ENCODE data around the gene HINT2. TPM values are rescaled to one million over a fixed set of nuclear protein-coding genes. Genes with fewer than 3 reads are reported as not detected.

The HINT2 gene
- total RNA-seq, 4 donors from 2014 or later, result 11.4 to 58.2 (median 50.6) TPM

GRCh38 chr9:35808433-35808832 lies 6.4 kb downstream of the HINT2 start:
- H3K4me3 ChIP-seq (replicated peaks in 1 of 3), result no peak overlapping the region
- H3K27ac ChIP-seq, result no peak overlapping the region
- peaks cover 0 to 17% of the 10 kb centered on the region in 2 donors for H3K36me3 ChIP-seq
- no peak for TF ChIP-seq POLR2A (IDR thresholded peaks at IDR 0.05)
- no peak for TF ChIP-seq CTCF (IDR thresholded peaks at IDR 0.05)
- no peaks in the 10 kb centered on the region for H3K9me3 ChIP-seq
- no peaks in the 10 kb centered on the region for H3K27me3 ChIP-seq
- intact Hi-C loops (cut with DNase I), result no loop called here
- DNase-seq, result no peak
- peaks cover 15 to 22% of the 10 kb centered on the region in 2 donors for H3K4me1 ChIP-seq
- WGBS, 2 donors, result 95 to 98% methylated on average over 9 of the region's 9 CpGs

DNA sequence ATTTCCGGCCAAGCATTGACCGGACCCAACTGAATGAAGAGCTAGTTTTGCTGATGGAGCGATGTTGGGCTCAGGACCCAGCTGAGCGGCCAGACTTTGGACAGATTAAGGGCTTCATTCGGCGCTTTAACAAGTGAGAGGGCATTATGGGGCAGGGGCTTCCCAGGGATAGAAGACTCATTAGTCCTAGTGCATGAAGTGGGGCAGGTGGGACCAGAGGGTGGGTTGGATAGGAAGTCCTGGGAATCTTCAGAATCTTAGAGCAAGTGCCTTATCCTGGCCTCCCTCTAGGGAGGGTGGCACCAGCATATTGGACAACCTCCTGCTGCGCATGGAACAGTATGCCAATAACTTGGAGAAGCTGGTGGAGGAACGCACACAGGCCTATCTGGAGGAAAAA lies 8.7 kb downstream of the HINT2 start:
- DNase-seq, result no peak
- Histone ChIP-seq H3K36me3 (peaks cover 0 to 22% of the 10 kb centered on the region in 2 donors), H3K27ac (no peak overlapping the region), H3K9me3 (no peaks in the 10 kb centered on the region), H3K4me1 (peaks cover 0 to 2% of the 10 kb centered on the region in 2 donors), H3K27me3 (no peaks in the 10 kb centered on the region), H3K4me3 (replicated peaks in 1 of 3) (no peak overlapping the region)
- WGBS, 2 donors, result 96 to 98% methylated on average over 8 of the region's 8 CpGs
- intact Hi-C loops (cut with DNase I), result no loop called here
- TF ChIP-seq CTCF (IDR thresholded peaks at IDR 0.05) (no peak), POLR2A (IDR thresholded peaks at IDR 0.05) (no peak)

DNA sequence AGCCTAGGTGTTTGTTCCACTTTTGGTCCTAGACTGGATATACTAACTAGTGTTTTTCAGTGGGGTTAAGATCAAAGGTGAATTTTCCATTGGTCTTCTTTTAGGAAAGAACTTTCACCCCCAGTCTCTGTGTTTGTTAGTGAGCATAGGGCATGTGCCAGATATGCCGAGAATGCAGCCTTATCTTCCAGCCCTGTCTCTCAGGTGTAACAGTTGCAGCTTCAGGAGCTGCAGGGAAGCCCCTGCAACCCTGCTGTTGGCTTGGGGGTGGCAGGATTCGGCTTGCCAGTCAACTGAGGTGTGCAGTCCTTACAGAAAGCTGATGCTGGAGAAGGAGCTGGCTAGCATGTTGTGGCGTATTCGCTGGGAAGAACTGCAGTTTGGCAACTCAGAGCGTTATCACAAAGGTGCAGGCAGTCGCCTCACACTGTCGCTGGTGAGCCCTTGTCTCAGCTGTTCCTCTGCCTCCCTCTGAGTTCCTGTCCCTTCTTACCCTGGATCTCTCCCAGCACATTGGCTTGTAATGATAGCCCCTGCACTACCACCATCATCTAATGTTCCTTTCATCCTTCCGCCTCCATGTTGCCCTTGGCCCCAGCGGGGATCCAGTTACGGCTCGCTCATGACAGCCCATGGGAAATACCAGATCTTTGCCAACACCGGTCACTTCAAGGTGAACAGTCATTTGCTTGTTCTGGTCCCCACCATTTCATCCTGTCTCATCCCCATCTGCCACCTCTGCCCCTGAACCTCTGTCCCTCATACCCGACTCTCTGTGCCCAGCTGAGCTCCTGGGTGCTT lies 13.3 kb downstream of the HINT2 start:
- no peaks in the 10 kb centered on the region for H3K9me3 ChIP-seq
- no peak overlapping the region for H3K27ac ChIP-seq
- H3K4me3 ChIP-seq (replicated peaks in 1 of 3), result no peak overlapping the region
- 93 to 98% methylated on average over 10 to 13 of the region's 13 CpGs for WGBS, 2 donors
- intact Hi-C loops (cut with DNase I), result no loop called here
- peaks cover 0 to 12% of the 10 kb centered on the region in 2 donors for H3K36me3 ChIP-seq
- TF ChIP-seq POLR2A (IDR thresholded peaks at IDR 0.05) (no peak), CTCF (IDR thresholded peaks at IDR 0.05) (no peak)
- DNase-seq, result no peak
- no peaks in the 10 kb centered on the region for H3K27me3 ChIP-seq
- no peaks in the 10 kb centered on the region for H3K4me1 ChIP-seq

DNA sequence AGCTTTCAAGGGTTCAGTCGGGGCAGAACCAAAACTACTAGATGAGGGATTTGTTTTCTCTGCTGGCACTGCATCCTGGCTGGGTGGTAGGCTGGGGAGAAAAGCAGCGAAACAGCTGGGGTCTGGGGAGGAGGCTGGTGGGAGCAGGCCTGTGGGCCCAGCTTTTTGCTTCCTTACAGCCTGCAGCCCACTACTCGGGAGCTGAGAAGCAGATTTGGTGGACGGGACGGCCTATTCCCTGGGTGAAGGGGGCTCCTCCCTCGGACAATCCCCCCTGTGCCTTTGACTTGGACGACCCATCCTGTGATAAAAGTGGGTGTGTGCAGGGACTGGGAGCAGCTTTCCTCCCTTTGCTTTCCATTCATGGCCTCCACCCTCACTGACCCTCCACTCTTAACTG lies 14.3 kb downstream of the HINT2 start:
- intact Hi-C loops (cut with DNase I), result no loop called here
- H3K4me1 ChIP-seq, result no peaks in the 10 kb centered on the region
- DNase-seq, result no peak
- H3K9me3 ChIP-seq, result no peaks in the 10 kb centered on the region
- 88 to 90% methylated on average over 7 of the region's 7 CpGs for WGBS, 2 donors
- H3K36me3 ChIP-seq, result peaks cover 0 to 5% of the 10 kb centered on the region in 2 donors
- H3K27me3 ChIP-seq, result no peaks in the 10 kb centered on the region
- TF ChIP-seq CTCF (IDR thresholded peaks at IDR 0.05) (no peak), POLR2A (IDR thresholded peaks at IDR 0.05) (no peak)
- H3K27ac ChIP-seq, result no peak overlapping the region
- no peak overlapping the region for H3K4me3 ChIP-seq (replicated peaks in 1 of 3)

GRCh38 chr9:35798658-35799374 lies 16.0 kb downstream of the HINT2 start:
- 91 to 98% methylated on average over 4 of the region's 4 CpGs for WGBS, 2 donors

More at GRCh38 chr9:35798658-35799374, 16.0 kb downstream of the HINT2 start:
- DNase-seq, result no peak
- peaks cover 0 to 5% of the 10 kb centered on the region in 2 donors for H3K36me3 ChIP-seq
- no peaks in the 10 kb centered on the region for H3K9me3 ChIP-seq
- H3K4me3 ChIP-seq (replicated peaks in 1 of 3), result no peak overlapping the region
- no peaks in the 10 kb centered on the region for H3K4me1 ChIP-seq
- H3K27me3 ChIP-seq, result no peaks in the 10 kb centered on the region
- no peak for TF ChIP-seq CTCF (IDR thresholded peaks at IDR 0.05)
- no peak overlapping the region for H3K27ac ChIP-seq
- intact Hi-C loops (cut with DNase I), result no loop called here
